Mesenchymal stem cell (in vitro differentiated cells and primary cell): ENCODE measurements around the gene RFC2.
"Not testable (repeated sequence)": the region's sequence is repeated elsewhere in the genome, so short reads cannot be mapped to it uniquely, and the experiment has no call there.

Experiments used
- DNase-seq: peaks from one replicate; pipeline ENCODE4 v3.0.0-alpha.2; 2013
- H2AFZ ChIP-seq: one replicate; pipeline ENCODE4 v1.6.1; 2013; ENCODE audit warnings: low read depth, mild to moderate bottlenecking, control low read depth, inconsistent platforms, low read length, moderate library complexity
- H2AK5ac ChIP-seq: 2 replicates; pipeline ENCODE4 v1.6.1; 2013; ENCODE audit warnings: low read length, moderate library complexity, mild to moderate bottlenecking, inconsistent platforms; ENCODE audit not compliant: severe bottlenecking
- H2BK120ac ChIP-seq: one replicate; pipeline ENCODE4 v1.6.1; 2013; ENCODE audit warnings: low read depth, mild to moderate bottlenecking, inconsistent platforms, low read length, moderate library complexity
- H2BK12ac ChIP-seq, 2 experiments: one replicate each; pipeline ENCODE4 v1.6.1; 2013; ENCODE audit warnings: inconsistent platforms in 2 of 2, low read length in 2 of 2, mild to moderate bottlenecking in 2 of 2, moderate library complexity in 2 of 2, control low read depth in 1 of 2
- H2BK15ac ChIP-seq: one replicate; pipeline ENCODE4 v1.6.1; 2013; ENCODE audit warnings: mild to moderate bottlenecking, low read depth, inconsistent platforms; ENCODE audit not compliant: poor library complexity, severe bottlenecking
- H2BK5ac ChIP-seq: 2 replicates; pipeline ENCODE4 v1.6.1; 2013; ENCODE audit warnings: low read depth, mild to moderate bottlenecking, low read length, control low read depth, inconsistent platforms; ENCODE audit not compliant: poor library complexity, severe bottlenecking
- H3K14ac ChIP-seq, 2 experiments: one replicate each; pipeline ENCODE4 v1.6.1; 2013; ENCODE audit warnings: inconsistent platforms in 2 of 2, low read length in 2 of 2, control low read depth in 1 of 2, mild to moderate bottlenecking in 1 of 2, moderate library complexity in 1 of 2
- H3K18ac ChIP-seq, 2 experiments: one replicate each; pipeline ENCODE4 v1.6.1; 2013; ENCODE audit warnings: inconsistent platforms in 2 of 2, low read length in 2 of 2, control low read depth in 1 of 2, low read depth in 1 of 2, mild to moderate bottlenecking in 1 of 2
- H3K23ac ChIP-seq, 2 experiments: one replicate each; pipeline ENCODE4 v1.6.1; 2013; ENCODE audit warnings: inconsistent platforms in 2 of 2, low read length in 2 of 2, mild to moderate bottlenecking in 2 of 2, moderate library complexity in 2 of 2, control low read depth in 1 of 2
- H3K27ac ChIP-seq: 2 replicates; pipeline ENCODE4 v1.5.1; 2013; ENCODE audit warnings: mild to moderate bottlenecking, moderate library complexity, low read length, control low read depth, inconsistent platforms; ENCODE audit not compliant: poor library complexity, severe bottlenecking
- H3K27me3 ChIP-seq, 2 experiments: 2 replicates each; pipeline versions ENCODE4 v1.6.1 to v1.7.0; 2013; ENCODE audit warnings: low read length in 2 of 2, mild to moderate bottlenecking in 2 of 2, moderate library complexity in 2 of 2, control low read depth in 1 of 2, inconsistent platforms in 1 of 2; ENCODE audit not compliant: control insufficient read depth in 1 of 2, insufficient read depth in 1 of 2
- H3K36me3 ChIP-seq, 2 experiments: 2 replicates each; pipeline versions ENCODE4 v1.6.1 to v1.7.0; 2013; ENCODE audit warnings: low read length in 2 of 2, control low read depth in 1 of 2, inconsistent platforms in 1 of 2, low read depth in 1 of 2, mild to moderate bottlenecking in 1 of 2; ENCODE audit not compliant: insufficient read depth in 2 of 2, control insufficient read depth in 1 of 2
- H3K4ac ChIP-seq, 2 experiments: one replicate each; pipeline ENCODE4 v1.6.1; 2013; ENCODE audit warnings: inconsistent platforms in 2 of 2, low read length in 2 of 2, mild to moderate bottlenecking in 2 of 2, moderate library complexity in 2 of 2, control low read depth in 1 of 2, low read depth in 1 of 2
- H3K4me1 ChIP-seq: 2 replicates; pipeline ENCODE4 v1.6.1; 2013; ENCODE audit warnings: low read depth, low read length, control low read depth; ENCODE audit not compliant: control insufficient read depth, insufficient read depth
- H3K4me2 ChIP-seq: 2 replicates; pipeline ENCODE4 v1.6.1; 2013; ENCODE audit warnings: low read length, mild to moderate bottlenecking, inconsistent platforms; ENCODE audit not compliant: poor library complexity, severe bottlenecking
- H3K4me3 ChIP-seq, 2 experiments: 2 replicates each; pipeline versions ENCODE4 v1.5.1 to v1.7.0; 2013; ENCODE audit warnings: low read length in 2 of 2, mild to moderate bottlenecking in 2 of 2, control low read depth in 1 of 2, low read depth in 1 of 2; ENCODE audit not compliant: insufficient read depth in 1 of 2
- H3K79me1 ChIP-seq: replicated peaks from 2 replicates; pipeline ENCODE4 v1.6.1; 2013; ENCODE audit warnings: mild to moderate bottlenecking, control low read depth, low read length, inconsistent platforms; ENCODE audit not compliant: poor library complexity, severe bottlenecking
- H3K9ac ChIP-seq: 2 replicates; pipeline ENCODE4 v1.7.0; 2013; ENCODE audit warnings: mild to moderate bottlenecking, low read length, moderate library complexity
- H3K9me3 ChIP-seq: 2 replicates; pipeline ENCODE4 v1.7.0; 2013; ENCODE audit warnings: mild to moderate bottlenecking, low read length; ENCODE audit not compliant: control insufficient read depth
- H4K8ac ChIP-seq: one replicate; pipeline ENCODE4 v1.6.1; 2013; ENCODE audit warnings: inconsistent platforms, mild to moderate bottlenecking, low read length, moderate library complexity
- H4K91ac ChIP-seq: one replicate; pipeline ENCODE4 v1.6.1; 2013; ENCODE audit warnings: mild to moderate bottlenecking, low read length, inconsistent platforms
- WGBS: methylation state at CpG from one replicate; pipeline ENCODE4 v1.1.7; 2013; ENCODE audit warnings: mixed read lengths; 5-methylcytosine and 5-hydroxymethylcytosine counted together

The RFC2 gene

GRCh38 chr7:74256491-74257408 lies 2.6 kb upstream of the RFC2 start:
- H2AK5ac ChIP-seq = no peak overlapping the region
- peak overlapping the region; percentile 59 to 89 for H2BK12ac ChIP-seq
- H3K23ac ChIP-seq = peak overlapping the region in 1 of 2 experiments; percentile 88
- no peak overlapping the region for H4K8ac ChIP-seq
- peak; percentile 91 for DNase-seq
- H3K9ac ChIP-seq = peak overlapping the region; percentile 53
- no peak overlapping the region for H3K14ac ChIP-seq
- H3K4ac ChIP-seq = no peak overlapping the region
- H2BK15ac ChIP-seq = no peak overlapping the region
- H3K36me3 ChIP-seq = no peaks in the 10 kb centered on the region
- 84% methylated on average over 12 of the region's 12 CpGs for WGBS
- H3K18ac ChIP-seq = peak overlapping the region; percentile 3 to 64
- no peak overlapping the region for H3K27ac ChIP-seq
- H3K9me3 ChIP-seq = no peaks in the 10 kb centered on the region
- no peak overlapping the region for H2BK5ac ChIP-seq
- peaks cover 10% of the 10 kb centered on the region for H3K4me1 ChIP-seq
- no peak overlapping the region for H2AFZ ChIP-seq
- H3K4me2 ChIP-seq = no peak overlapping the region
- H3K27me3 ChIP-seq = no peaks in the 10 kb centered on the region
- peaks cover 10% of the 10 kb centered on the region for H3K79me1 ChIP-seq
- H4K91ac ChIP-seq = no peak overlapping the region
- peak overlapping the region in 1 of 2 experiments; percentile 23 for H3K4me3 ChIP-seq
- H2BK120ac ChIP-seq = peak overlapping the region; percentile 73

DNA sequence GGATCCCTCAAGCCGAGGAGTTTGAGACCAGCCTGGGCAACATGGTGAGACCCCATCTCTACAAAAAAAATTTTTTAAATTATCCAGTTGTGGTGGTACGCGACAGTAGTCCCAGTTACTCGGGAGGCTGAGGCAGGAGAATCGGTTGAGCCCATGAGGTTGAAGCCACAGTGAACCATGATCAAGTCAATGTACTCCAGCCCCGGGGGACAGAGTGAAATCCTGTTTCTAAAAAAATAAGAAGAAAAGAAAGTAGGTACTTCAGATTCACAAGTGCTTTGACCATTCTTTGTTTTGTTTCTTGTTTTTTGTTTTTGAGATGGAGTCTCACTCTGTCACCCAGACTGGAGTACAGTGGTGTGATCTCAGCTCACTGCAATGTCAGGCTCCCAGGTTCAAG lies 1.3 kb upstream of the RFC2 start:
- not testable (repeated sequence) for H3K4ac ChIP-seq, H3K9me3 ChIP-seq, H2BK12ac ChIP-seq, H3K23ac ChIP-seq, H3K27me3 ChIP-seq, H3K14ac ChIP-seq, DNase-seq, H4K8ac ChIP-seq, H2BK5ac ChIP-seq, H2AFZ ChIP-seq, H3K27ac ChIP-seq, H2BK15ac ChIP-seq, H4K91ac ChIP-seq, H3K18ac ChIP-seq, H3K4me2 ChIP-seq, H2BK120ac ChIP-seq, H3K36me3 ChIP-seq, H2AK5ac ChIP-seq
- Histone ChIP-seq H3K79me1 (peaks cover 16% of the 10 kb centered on the region), H3K4me1 (peaks cover 10% of the 10 kb centered on the region), H3K4me3 (peak overlapping the region in 1 of 2 experiments; percentile 94), H3K9ac (peak overlapping the region; percentile 96)
- 92% methylated on average over 6 of the region's 6 CpGs for WGBS

- Histone ChIP-seq H3K79me1 (peaks cover 16% of the 10 kb centered on the region), H2BK15ac (peak overlapping the region; percentile 99), H4K91ac (peak overlapping the region; percentile 98), H2AFZ (peak overlapping the region; percentile 69), H3K36me3 (peaks cover 10 to 14% of the 10 kb centered on the region in 2 experiments), H3K14ac (peak overlapping the region in 1 of 2 experiments; percentile 99), H3K27me3 (no peaks in the 10 kb centered on the region), H2BK5ac (peak overlapping the region; percentile 86), H3K4me2 (peak overlapping the region; percentile 80), H3K9me3 (no peaks in the 10 kb centered on the region), H3K18ac (peak overlapping the region; percentile 97), H3K23ac (no peak overlapping the region), H3K4me1 (peaks cover 10% of the 10 kb centered on the region), H4K8ac (peak overlapping the region; percentile 95), H2BK12ac (peak overlapping the region; percentile 38 to 80), H3K27ac (peak overlapping the region; percentile 93), H2BK120ac (peak overlapping the region; percentile 93), H3K4me3 (peak overlapping the region; percentile 94 to 100), H2AK5ac (no peak overlapping the region), H3K9ac (peak overlapping the region; percentile 96), H3K4ac (peak overlapping the region; percentile 93 to 99)
- WGBS = 33% methylated on average over 20 of the region's 20 CpGs
- no peak for DNase-seq
These were observed 720 bp upstream of the RFC2 start for GRCh38 chr7:74254858-74255379.

- peak overlapping the region in 1 of 2 experiments; percentile 92 for H2BK12ac ChIP-seq
- DNase-seq = no peak
These were observed 417 bp downstream of the RFC2 start for GRCh38 chr7:74253835-74254128.

More at GRCh38 chr7:74253835-74254128, 417 bp downstream of the RFC2 start:
- Histone ChIP-seq H4K8ac (peak overlapping the region; percentile 81), H3K4me1 (peaks cover 10% of the 10 kb centered on the region), H3K27me3 (no peaks in the 10 kb centered on the region), H2BK120ac (no peak overlapping the region), H3K23ac (no peak overlapping the region), H3K27ac (no peak overlapping the region), H2BK5ac (no peak overlapping the region), H4K91ac (peak overlapping the region; percentile 88), H2BK15ac (no peak overlapping the region), H3K36me3 (peaks cover 21 to 24% of the 10 kb centered on the region in 2 experiments), H3K14ac (no peak overlapping the region), H3K9me3 (no peaks in the 10 kb centered on the region), H3K18ac (peak overlapping the region; percentile 64 to 99), H2AK5ac (no peak overlapping the region), H3K4me2 (peak overlapping the region; percentile 80), H3K4ac (peak overlapping the region in 1 of 2 experiments; percentile 98), H3K4me3 (peak overlapping the region; percentile 94 to 100), H3K79me1 (peaks cover 21% of the 10 kb centered on the region), H3K9ac (peak overlapping the region; percentile 96), H2AFZ (peak overlapping the region; percentile 98)
- WGBS = 1% methylated on average over 9 of the region's 10 CpGs
